HepG2 (cell line): ENCODE data around the gene SLC6A9. TPM values are rescaled to one million over a fixed set of nuclear protein-coding genes. Genes with fewer than 3 reads are reported as not detected.

Source experiments
- ATAC-seq: fragments of 200-7000 bp; cut with Tn5 transposase; 3 replicates; pipeline ENCODE4 v1.9.1; 2020; ENCODE audit warnings: mild to moderate bottlenecking, moderate library complexity
- BruUV-seq: library from RNA; stranded (reverse); fragments of 400-500 nt; replicated peaks from 2 replicates; lab custom pipeline; 2021; lab: Mats Ljungman, UMichigan
- CTCF ChIA-PET: fragments of 300-600 bp; formaldehyde crosslinking; extraction: SDS; loops from one replicate; lab custom pipeline; 2021; ENCODE audit warnings: low total read pairs, inconsistent platforms, low intra/inter-chr PET ratio; lab: Yijun Ruan, JAX
- POLR2A ChIA-PET: fragments of 350-600 bp; sonication (Branson Sonifier 250); formaldehyde crosslinking; loops from one replicate; lab custom pipeline; 2020; ENCODE audit warnings: antibody characterized with exemption, inconsistent platforms; lab: Yijun Ruan, JAX
- DNase-seq: peaks from one replicate; pipeline ENCODE4 v3.0.0-alpha.2; 2015; ENCODE audit warnings: low spot score
- FAIRE-seq: peaks from 3 replicates; lab custom pipeline; 2011; peaks lifted over from hg19 to GRCh38; lab: Jason Lieb, UNC
- H2AFZ ChIP-seq: one replicate; pipeline ENCODE4 v1.6.1; 2011; ENCODE audit warnings: low read length, inconsistent platforms
- H3K27ac ChIP-seq: fragments of 300-600 bp; 3 replicates; pipeline ENCODE4 v1.8.0; 2011; ENCODE audit warnings: mixed run types, mild to moderate bottlenecking, mixed read lengths, low read length, inconsistent platforms; ENCODE audit not compliant: insufficient read depth; ENCODE audit errors: extremely low read length
- H3K27me3 ChIP-seq, 2 experiments: fragments of 200-600 bp in 1 of 2; 2 replicates in 1 of 2; 3 replicates in 1 of 2; pipeline versions ENCODE4 v1.6.0 to v1.8.0; 2011; ENCODE audit warnings: low read length in 2 of 2, mild to moderate bottlenecking in 2 of 2, moderate library complexity in 2 of 2, inconsistent platforms in 1 of 2; ENCODE audit not compliant: insufficient read depth in 2 of 2, control insufficient read depth in 1 of 2
- H3K36me3 ChIP-seq, 2 experiments: fragments of 200-600 bp in 1 of 2; replicated peaks in 1 of 2; 2 replicates in 1 of 2; 3 replicates in 1 of 2; pipeline versions ENCODE4 v1.5.1 to v1.8.0; 2011; ENCODE audit warnings: low read length in 2 of 2, inconsistent platforms in 1 of 2; ENCODE audit not compliant: insufficient read depth in 2 of 2, control insufficient read depth in 1 of 2
- H3K4me1 ChIP-seq: 2 replicates; pipeline ENCODE4 v1.5.1; 2012; ENCODE audit warnings: low read length, inconsistent platforms; ENCODE audit not compliant: insufficient read depth
- H3K4me2 ChIP-seq: 2 replicates; pipeline ENCODE4 v1.6.0; 2011; ENCODE audit warnings: low read depth, low read length, inconsistent platforms
- H3K4me3 ChIP-seq, 3 experiments: fragments of 200-600 bp in 1 of 3; sonication (generic), shearing (Covaris generic) in 1 of 3; replicated peaks in 1 of 3; 2 replicates each; pipeline ENCODE4 v1.5.1; 2011 to 2016; ENCODE audit warnings: low read length in 3 of 3, inconsistent platforms in 2 of 3, low read depth in 2 of 3, mild to moderate bottlenecking in 2 of 3, control low read depth in 1 of 3, mixed read lengths in 1 of 3; ENCODE audit not compliant: insufficient read depth in 1 of 3
- H3K79me2 ChIP-seq: one replicate; pipeline ENCODE4 v1.6.1; 2011; ENCODE audit warnings: low read length, inconsistent platforms; ENCODE audit not compliant: insufficient read depth
- H3K9ac ChIP-seq: 2 replicates; pipeline ENCODE4 v1.6.0; 2011; ENCODE audit warnings: mild to moderate bottlenecking, low read depth, low read length, inconsistent platforms; ENCODE audit not compliant: insufficient read depth
- H3K9me3 ChIP-seq: 2 replicates; pipeline ENCODE4 v1.5.1; 2012; ENCODE audit warnings: mild to moderate bottlenecking, low read length
- H4K20me1 ChIP-seq: 2 replicates; pipeline ENCODE4 v1.6.0; 2011; ENCODE audit warnings: inconsistent platforms, mild to moderate bottlenecking, low read length, moderate library complexity; ENCODE audit not compliant: insufficient read depth
- ATF1 ChIP-seq: IDR thresholded peaks from 2 replicates; pipeline ENCODE4 v1.6.1; 2016; ENCODE audit warnings: mild to moderate bottlenecking, control low read depth
- ATF7-NPFF ChIP-seq: sonication (generic); formaldehyde crosslinking; IDR thresholded peaks from 2 replicates; pipeline ENCODE4 v1.8.1; 2023; ENCODE audit warnings: mild to moderate bottlenecking, low read depth, missing genetic modification reagents, moderate library complexity
- BCLAF1 ChIP-seq: fragments of 450-650 bp; IDR thresholded peaks from 2 replicates; pipeline ENCODE4 v1.6.1; 2017; ENCODE audit warnings: mild to moderate bottlenecking
- PPARG ChIP-seq: conservative IDR thresholded peaks from 2 replicates; pipeline ENCODE4 v1.6.1; 2016; ENCODE audit warnings: missing biosample characterization, missing genetic modification reagents
- REL ChIP-seq: sonication (generic); formaldehyde crosslinking; conservative IDR thresholded peaks from 2 replicates; pipeline ENCODE4 v1.8.0; 2022; ENCODE audit warnings: mild to moderate bottlenecking, missing genetic modification reagents, moderate library complexity
- SIX4 ChIP-seq: sonication (generic); formaldehyde crosslinking; IDR thresholded peaks from 2 replicates; pipeline ENCODE4 v1.4.0; 2020; ENCODE audit warnings: missing genetic modification reagents
- ZNF468 ChIP-seq: sonication (generic); formaldehyde crosslinking; IDR thresholded peaks from 2 replicates; pipeline ENCODE4 v1.8.0; 2022; ENCODE audit warnings: mild to moderate bottlenecking, moderate library complexity, missing genetic modification reagents
- WGBS: methylation state at CpG from one replicate; pipeline ENCODE4 v1.1.6; 2017; ENCODE audit warnings: low lambda C conversion rate; 5-methylcytosine and 5-hydroxymethylcytosine counted together
- in situ Hi-C: cut with HindIII; loops from 2 replicates; pipeline ENCODE4 v1.10.0; 2017; ENCODE audit warnings: low pct_unique_long_range_greater_than_20kb; ENCODE audit not compliant: extremely low pct_ligation_motif_present
- intact Hi-C: fragments of 100-400 bp; cut with micrococcal nuclease; formaldehyde crosslinking; loops from one replicate; pipeline ENCODE4 v1.10.0; 2022; ENCODE audit not compliant: unreplicated experiment
- polyA plus RNA-seq, 8 experiments: library from polyadenylated mRNA; depleted of rRNA in 3 of 8; stranded (reverse) in 7 of 8; unstranded in 1 of 8; fragments of >200 nt; fragmentation: Illumina TruSeq in 4 of 8; extraction: Trizol in 4 of 8; gene quantifications; 2 replicates each; pipeline versions ENCODE4 v1.2.1 to v1.2.3, GENCODE V29; 2011 to 2016; ENCODE audit warnings: low read depth in 4 of 8, missing spikeins in 1 of 8, mixed read lengths in 1 of 8; ENCODE audit not compliant: insufficient read depth in 1 of 8
- total RNA-seq, 5 experiments: library from RNA; depleted of rRNA; stranded (reverse); fragments of >200 nt; fragmentation: Illumina TruSeq; extraction: Trizol; gene quantifications; 2 replicates each; pipeline ENCODE4 v1.2.3, GENCODE V29; 2016; ENCODE audit warnings: low read depth in 1 of 5
- TF ChIP-seq, protein P1 (sequence below): sonication (generic); formaldehyde crosslinking; IDR thresholded peaks from 2 replicates; pipeline ENCODE4 v1.8.0; 2022; ENCODE audit warnings: low read depth, missing genetic modification reagents
- TF ChIP-seq, protein P2 (sequence below), 2 experiments: sonication (generic) in 1 of 2; formaldehyde crosslinking in 1 of 2; IDR thresholded peaks; 2 replicates each; pipeline versions ENCODE4 v1.4.0 to v1.6.1; 2016 to 2020; ENCODE audit warnings: borderline replicate concordance in 1 of 2, low read depth in 1 of 2, mild to moderate bottlenecking in 1 of 2, missing genetic modification reagents in 1 of 2
- TF ChIP-seq, protein P3 (sequence below): sonication (generic); formaldehyde crosslinking; conservative IDR thresholded peaks from 2 replicates; pipeline ENCODE4 v1.4.0; 2020; ENCODE audit warnings: missing genetic modification reagents

Gene SLC6A9
- total and polyA plus RNA-seq, 2 of the 13 experiments (the other 11 are each of a cell fraction or from before 2014, with no cell fraction given), result 8.5 to 9.9 TPM

GRCh38 chr1:44014365-44015104, 16.7 kb downstream of the SLC6A9 start (continued):
- TF ChIP-seq, protein P1, sequence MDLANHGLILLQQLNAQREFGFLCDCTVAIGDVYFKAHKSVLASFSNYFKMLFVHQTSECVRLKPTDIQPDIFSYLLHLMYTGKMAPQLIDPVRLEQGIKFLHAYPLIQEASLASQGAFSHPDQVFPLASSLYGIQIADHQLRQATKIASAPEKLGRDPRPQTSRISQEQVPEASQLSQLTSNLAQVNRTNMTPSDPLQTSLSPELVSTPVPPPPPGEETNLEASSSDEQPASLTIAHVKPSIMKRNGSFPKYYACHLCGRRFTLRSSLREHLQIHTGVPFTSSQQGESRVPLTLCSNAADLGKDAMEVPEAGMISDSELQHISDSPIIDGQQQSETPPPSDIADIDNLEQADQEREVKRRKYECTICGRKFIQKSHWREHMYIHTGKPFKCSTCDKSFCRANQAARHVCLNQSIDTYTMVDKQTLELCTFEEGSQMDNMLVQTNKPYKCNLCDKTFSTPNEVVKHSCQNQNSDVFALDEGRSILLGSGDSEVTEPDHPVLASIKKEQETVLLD (CRISPR knock-in tag), result no peak
- TF ChIP-seq ZNF468 (CRISPR knock-in tag) (no peak), ATF1 (no peak), ATF7-NPFF (no peak), PPARG (CRISPR knock-in tag) (no peak), REL (no peak)

GRCh38 chr1:44013949-44014348, 17.3 kb downstream of the SLC6A9 start:
- no peaks in the 10 kb centered on the region for H4K20me1 ChIP-seq
- H3K9me3 ChIP-seq, result no peaks in the 10 kb centered on the region
- peaks cover 64% of the 10 kb centered on the region for H3K4me1 ChIP-seq
- DNase-seq (no peak), FAIRE-seq (no peak), ATAC-seq (no peak)
- in situ Hi-C loops, result no loop called here
- H3K4me3 ChIP-seq, result no peak overlapping the region
- BruUV-seq, result no TSS peak
- no peak overlapping the region for H3K4me2 ChIP-seq
- 86% methylated on average over 5 of the region's 5 CpGs for WGBS
- ChIA-PET CTCF (no interaction called here), POLR2A (interaction anchor here (1.1 to 1.7 kb wide), 2 partner anchors 8 to 17 kb away, joined by 4 to 7 read pairs; partner anchors contain the start of gene SLC6A9)
- intact Hi-C loops, result no loop called here
- H3K36me3 ChIP-seq, result no peaks in the 10 kb centered on the region; a peak in 2 of 5 replicates
- H3K27ac ChIP-seq, result no peak overlapping the region
- no peak overlapping the region for H3K9ac ChIP-seq
- H2AFZ ChIP-seq, result no peak overlapping the region
- no peaks in the 10 kb centered on the region for H3K79me2 ChIP-seq
- H3K27me3 ChIP-seq, result no peaks in the 10 kb centered on the region
- TF ChIP-seq BCLAF1, result no peak
- TF ChIP-seq, protein P2, sequence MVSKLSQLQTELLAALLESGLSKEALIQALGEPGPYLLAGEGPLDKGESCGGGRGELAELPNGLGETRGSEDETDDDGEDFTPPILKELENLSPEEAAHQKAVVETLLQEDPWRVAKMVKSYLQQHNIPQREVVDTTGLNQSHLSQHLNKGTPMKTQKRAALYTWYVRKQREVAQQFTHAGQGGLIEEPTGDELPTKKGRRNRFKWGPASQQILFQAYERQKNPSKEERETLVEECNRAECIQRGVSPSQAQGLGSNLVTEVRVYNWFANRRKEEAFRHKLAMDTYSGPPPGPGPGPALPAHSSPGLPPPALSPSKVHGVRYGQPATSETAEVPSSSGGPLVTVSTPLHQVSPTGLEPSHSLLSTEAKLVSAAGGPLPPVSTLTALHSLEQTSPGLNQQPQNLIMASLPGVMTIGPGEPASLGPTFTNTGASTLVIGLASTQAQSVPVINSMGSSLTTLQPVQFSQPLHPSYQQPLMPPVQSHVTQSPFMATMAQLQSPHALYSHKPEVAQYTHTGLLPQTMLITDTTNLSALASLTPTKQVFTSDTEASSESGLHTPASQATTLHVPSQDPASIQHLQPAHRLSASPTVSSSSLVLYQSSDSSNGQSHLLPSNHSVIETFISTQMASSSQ (IDR thresholded peaks at IDR 0.05; ENCODE audit: low read depth), result no peak
- TF ChIP-seq, protein P2 (CRISPR knock-in tag; IDR thresholded peaks at IDR 0.05; ENCODE audit: borderline replicate concordance), result no peak
- TF ChIP-seq, protein P3, sequence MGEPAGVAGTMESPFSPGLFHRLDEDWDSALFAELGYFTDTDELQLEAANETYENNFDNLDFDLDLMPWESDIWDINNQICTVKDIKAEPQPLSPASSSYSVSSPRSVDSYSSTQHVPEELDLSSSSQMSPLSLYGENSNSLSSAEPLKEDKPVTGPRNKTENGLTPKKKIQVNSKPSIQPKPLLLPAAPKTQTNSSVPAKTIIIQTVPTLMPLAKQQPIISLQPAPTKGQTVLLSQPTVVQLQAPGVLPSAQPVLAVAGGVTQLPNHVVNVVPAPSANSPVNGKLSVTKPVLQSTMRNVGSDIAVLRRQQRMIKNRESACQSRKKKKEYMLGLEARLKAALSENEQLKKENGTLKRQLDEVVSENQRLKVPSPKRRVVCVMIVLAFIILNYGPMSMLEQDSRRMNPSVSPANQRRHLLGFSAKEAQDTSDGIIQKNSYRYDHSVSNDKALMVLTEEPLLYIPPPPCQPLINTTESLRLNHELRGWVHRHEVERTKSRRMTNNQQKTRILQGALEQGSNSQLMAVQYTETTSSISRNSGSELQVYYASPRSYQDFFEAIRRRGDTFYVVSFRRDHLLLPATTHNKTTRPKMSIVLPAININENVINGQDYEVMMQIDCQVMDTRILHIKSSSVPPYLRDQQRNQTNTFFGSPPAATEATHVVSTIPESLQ (CRISPR knock-in tag), result no peak
- no peak for TF ChIP-seq SIX4 (CRISPR knock-in tag)
